Liver (tissue), 9 donors: ENCODE measurements around the gene PLXNB2. TPM values are rescaled to one million over a fixed set of nuclear protein-coding genes. Genes with fewer than 3 reads are reported as not detected.

Experiments
- DNase-seq: peaks from one replicate; pipeline ENCODE4 v3.0.0-alpha.2; 2017; ENCODE audit warnings: low spot score
- H3K27ac ChIP-seq, 2 donors: one replicate each; pipeline ENCODE4 v1.7.0; 2013; ENCODE audit warnings: inconsistent platforms in 2 of 2, low read length in 2 of 2, control low read depth in 1 of 2, low read depth in 1 of 2, mild to moderate bottlenecking in 1 of 2
- H3K27me3 ChIP-seq, 4 donors: one replicate each; pipeline versions ENCODE4 v1.6.1 to v1.7.0; 2013; ENCODE audit warnings: low read length in 3 of 4, inconsistent platforms in 1 of 4, mild to moderate bottlenecking in 1 of 4, moderate library complexity in 1 of 4; ENCODE audit not compliant: control insufficient read depth in 4 of 4, insufficient read depth in 4 of 4
- H3K36me3 ChIP-seq, 4 donors: one replicate each; pipeline versions ENCODE4 v1.6.1 to v1.7.0; 2013; ENCODE audit warnings: low read length in 3 of 4, mild to moderate bottlenecking in 3 of 4, low read depth in 1 of 4, moderate library complexity in 1 of 4; ENCODE audit not compliant: control insufficient read depth in 4 of 4, insufficient read depth in 3 of 4
- H3K4me1 ChIP-seq, 4 donors: one replicate each; pipeline versions ENCODE4 v1.6.1 to v1.7.0; 2013; ENCODE audit warnings: low read length in 3 of 4, mild to moderate bottlenecking in 3 of 4, moderate library complexity in 1 of 4; ENCODE audit not compliant: control insufficient read depth in 4 of 4, insufficient read depth in 4 of 4
- H3K4me3 ChIP-seq, 3 donors: one replicate each; pipeline versions ENCODE4 v1.6.1 to v1.7.0; 2013; ENCODE audit warnings: low read length in 3 of 3, control low read depth in 1 of 3, low read depth in 1 of 3, mild to moderate bottlenecking in 1 of 3
- H3K9ac ChIP-seq, 2 donors: one replicate each; pipeline ENCODE4 v1.7.0; 2013; ENCODE audit warnings: low read length in 2 of 2, mild to moderate bottlenecking in 2 of 2, moderate library complexity in 2 of 2, control low read depth in 1 of 2, low read depth in 1 of 2
- H3K9me3 ChIP-seq, 4 donors: one replicate each; pipeline versions ENCODE4 v1.6.1 to v1.7.0; 2013; ENCODE audit warnings: low read length in 3 of 4; ENCODE audit not compliant: control insufficient read depth in 4 of 4
- ATF3 ChIP-seq: IDR thresholded peaks from 2 replicates; pipeline ENCODE4 v1.6.1; 2016; ENCODE audit warnings: antibody characterized with exemption
- CTCF ChIP-seq: fragments of 150-350 bp; IDR thresholded peaks from 2 replicates; pipeline ENCODE4 v1.5.1; 2017; ENCODE audit warnings: improper control_type of control experiment, low read depth, low read length; ENCODE audit not compliant: missing input control
- EGR1 ChIP-seq, 2 donors: IDR thresholded peaks; 2 replicates each; pipeline ENCODE4 v1.6.1; 2016 to 2018; ENCODE audit warnings: antibody characterized with exemption in 2 of 2, low read depth in 2 of 2
- FOXA1 ChIP-seq: IDR thresholded peaks from 2 replicates; pipeline ENCODE4 v1.6.1; 2016; ENCODE audit warnings: antibody characterized with exemption
- FOXA2 ChIP-seq: IDR thresholded peaks from 2 replicates; pipeline ENCODE4 v1.6.1; 2016; ENCODE audit warnings: antibody characterized with exemption
- GABPA ChIP-seq, 2 donors: IDR thresholded peaks in 1 of 2; conservative IDR thresholded peaks in 1 of 2; 2 replicates each; pipeline ENCODE4 v1.6.1; 2016; ENCODE audit warnings: antibody characterized with exemption in 2 of 2, mild to moderate bottlenecking in 1 of 2, moderate library complexity in 1 of 2
- HNF4A ChIP-seq, 2 donors: conservative IDR thresholded peaks; 2 replicates each; pipeline ENCODE4 v1.6.1; 2016; ENCODE audit warnings: antibody characterized with exemption in 2 of 2, mild to moderate bottlenecking in 2 of 2
- HNF4G ChIP-seq: IDR thresholded peaks from 2 replicates; pipeline ENCODE4 v1.6.1; 2016; ENCODE audit warnings: antibody characterized with exemption
- RAD21 ChIP-seq, 2 donors: IDR thresholded peaks; 2 replicates each; pipeline ENCODE4 v1.6.1; 2016; ENCODE audit warnings: antibody characterized with exemption in 2 of 2, mild to moderate bottlenecking in 2 of 2
- RXRA ChIP-seq, 2 donors: IDR thresholded peaks; 2 replicates each; pipeline ENCODE4 v1.6.1; 2017 to 2018; ENCODE audit warnings: antibody characterized with exemption in 2 of 2, mild to moderate bottlenecking in 1 of 2
- SP1 ChIP-seq: IDR thresholded peaks from 2 replicates; pipeline ENCODE4 v1.6.1; 2018; ENCODE audit warnings: antibody characterized with exemption, mild to moderate bottlenecking
- TAF1 ChIP-seq: conservative IDR thresholded peaks from 2 replicates; pipeline ENCODE4 v1.6.1; 2016; ENCODE audit warnings: antibody characterized with exemption, mild to moderate bottlenecking
- YY1 ChIP-seq: IDR thresholded peaks from 2 replicates; pipeline ENCODE4 v1.6.1; 2016; ENCODE audit warnings: antibody characterized with exemption, mild to moderate bottlenecking
- WGBS: extraction: QIAGEN DNeasy Blood & Tissue Kit; methylation state at CpG from one replicate; pipeline ENCODE4 v1.1.7; 2013; 5-methylcytosine and 5-hydroxymethylcytosine counted together
- polyA plus RNA-seq, 2 donors: library from polyadenylated mRNA; stranded (reverse) in 1 of 2; unstranded in 1 of 2; fragments of 200-250 nt in 1 of 2; fragments of >200 nt in 1 of 2; fragmentation: Nextera tagmentation in 1 of 2; extraction: Ambion mirVana in 1 of 2; gene quantifications; one replicate each; pipeline versions ENCODE4 v1.2.1 to v1.2.3, GENCODE V29; 2013 to 2015
- total RNA-seq, 2 donors: library from RNA; depleted of rRNA; stranded (reverse); fragments of >200 nt; gene quantifications; one replicate each; pipeline ENCODE4 v1.2.3, GENCODE V29; 2014
- TF ChIP-seq, protein P1 (sequence below): IDR thresholded peaks from 2 replicates; pipeline ENCODE4 v1.6.1; 2016; ENCODE audit warnings: antibody characterized with exemption
- TF ChIP-seq, protein P2 (sequence below): IDR thresholded peaks from 2 replicates; pipeline ENCODE4 v1.6.1; 2016; ENCODE audit warnings: antibody characterized with exemption, mild to moderate bottlenecking
- TF ChIP-seq, protein P3 (sequence below): IDR thresholded peaks from 2 replicates; pipeline ENCODE4 v1.6.1; 2016; ENCODE audit warnings: antibody characterized with exemption
- donor health status: healthy.
- donor health status: healthy.
- donor health status: healthy.
- donor health status: healthy.
- donor health status: healthy.

PLXNB2 gene
- total and polyA plus RNA-seq, 4 donors = 28.8 to 95.7 (median 73.9) TPM

- Histone ChIP-seq H3K4me3 (no peak overlapping the region), H3K9ac (no peak overlapping the region), H3K27me3 (no peaks in the 10 kb centered on the region), H3K36me3 (peaks cover 0 to 7% (median 2%) of the 10 kb centered on the region in 4 donors), H3K9me3 (no peaks in the 10 kb centered on the region), H3K27ac (no peak overlapping the region), H3K4me1 (peaks cover 4 to 18% (median 13%) of the 10 kb centered on the region in 4 donors)
- DNase-seq = no peak
- TF ChIP-seq HNF4G (no peak), RAD21 (IDR thresholded peaks at IDR 0.05) (no peak), FOXA2 (no peak), HNF4A (conservative IDR thresholded peaks at IDR 0.05) (no peak), RXRA (IDR thresholded peaks at IDR 0.05) (no peak), CTCF (no peak), SP1 (no peak), YY1 (no peak), FOXA1 (no peak), TAF1 (no peak), EGR1 (IDR thresholded peaks at IDR 0.05; ENCODE audit: low read depth in 2 of 2) (no peak)
- TF ChIP-seq, protein P1, sequence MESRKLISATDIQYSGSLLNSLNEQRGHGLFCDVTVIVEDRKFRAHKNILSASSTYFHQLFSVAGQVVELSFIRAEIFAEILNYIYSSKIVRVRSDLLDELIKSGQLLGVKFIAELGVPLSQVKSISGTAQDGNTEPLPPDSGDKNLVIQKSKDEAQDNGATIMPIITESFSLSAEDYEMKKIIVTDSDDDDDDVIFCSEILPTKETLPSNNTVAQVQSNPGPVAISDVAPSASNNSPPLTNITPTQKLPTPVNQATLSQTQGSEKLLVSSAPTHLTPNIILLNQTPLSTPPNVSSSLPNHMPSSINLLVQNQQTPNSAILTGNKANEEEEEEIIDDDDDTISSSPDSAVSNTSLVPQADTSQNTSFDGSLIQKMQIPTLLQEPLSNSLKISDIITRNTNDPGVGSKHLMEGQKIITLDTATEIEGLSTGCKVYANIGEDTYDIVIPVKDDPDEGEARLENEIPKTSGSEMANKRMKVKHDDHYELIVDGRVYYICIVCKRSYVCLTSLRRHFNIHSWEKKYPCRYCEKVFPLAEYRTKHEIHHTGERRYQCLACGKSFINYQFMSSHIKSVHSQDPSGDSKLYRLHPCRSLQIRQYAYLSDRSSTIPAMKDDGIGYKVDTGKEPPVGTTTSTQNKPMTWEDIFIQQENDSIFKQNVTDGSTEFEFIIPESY = no peak
- TF ChIP-seq, protein P2, sequence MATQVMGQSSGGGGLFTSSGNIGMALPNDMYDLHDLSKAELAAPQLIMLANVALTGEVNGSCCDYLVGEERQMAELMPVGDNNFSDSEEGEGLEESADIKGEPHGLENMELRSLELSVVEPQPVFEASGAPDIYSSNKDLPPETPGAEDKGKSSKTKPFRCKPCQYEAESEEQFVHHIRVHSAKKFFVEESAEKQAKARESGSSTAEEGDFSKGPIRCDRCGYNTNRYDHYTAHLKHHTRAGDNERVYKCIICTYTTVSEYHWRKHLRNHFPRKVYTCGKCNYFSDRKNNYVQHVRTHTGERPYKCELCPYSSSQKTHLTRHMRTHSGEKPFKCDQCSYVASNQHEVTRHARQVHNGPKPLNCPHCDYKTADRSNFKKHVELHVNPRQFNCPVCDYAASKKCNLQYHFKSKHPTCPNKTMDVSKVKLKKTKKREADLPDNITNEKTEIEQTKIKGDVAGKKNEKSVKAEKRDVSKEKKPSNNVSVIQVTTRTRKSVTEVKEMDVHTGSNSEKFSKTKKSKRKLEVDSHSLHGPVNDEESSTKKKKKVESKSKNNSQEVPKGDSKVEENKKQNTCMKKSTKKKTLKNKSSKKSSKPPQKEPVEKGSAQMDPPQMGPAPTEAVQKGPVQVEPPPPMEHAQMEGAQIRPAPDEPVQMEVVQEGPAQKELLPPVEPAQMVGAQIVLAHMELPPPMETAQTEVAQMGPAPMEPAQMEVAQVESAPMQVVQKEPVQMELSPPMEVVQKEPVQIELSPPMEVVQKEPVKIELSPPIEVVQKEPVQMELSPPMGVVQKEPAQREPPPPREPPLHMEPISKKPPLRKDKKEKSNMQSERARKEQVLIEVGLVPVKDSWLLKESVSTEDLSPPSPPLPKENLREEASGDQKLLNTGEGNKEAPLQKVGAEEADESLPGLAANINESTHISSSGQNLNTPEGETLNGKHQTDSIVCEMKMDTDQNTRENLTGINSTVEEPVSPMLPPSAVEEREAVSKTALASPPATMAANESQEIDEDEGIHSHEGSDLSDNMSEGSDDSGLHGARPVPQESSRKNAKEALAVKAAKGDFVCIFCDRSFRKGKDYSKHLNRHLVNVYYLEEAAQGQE = no peak
- TF ChIP-seq, protein P3, sequence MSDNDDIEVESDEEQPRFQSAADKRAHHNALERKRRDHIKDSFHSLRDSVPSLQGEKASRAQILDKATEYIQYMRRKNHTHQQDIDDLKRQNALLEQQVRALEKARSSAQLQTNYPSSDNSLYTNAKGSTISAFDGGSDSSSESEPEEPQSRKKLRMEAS = no peak
- 96% methylated on average over 1 of the region's 1 CpG for WGBS
These were observed 49.8 kb upstream of the PLXNB2 start for GRCh38 chr22:50357222-50357621.

- TF ChIP-seq ATF3 = no peak
- TF ChIP-seq HNF4A (conservative IDR thresholded peaks at IDR 0.05) = no peak
- TF ChIP-seq FOXA1 = no peak
- TF ChIP-seq RXRA (IDR thresholded peaks at IDR 0.05) = no peak
- TF ChIP-seq GABPA (IDR thresholded peaks at IDR 0.05 in 1 of 2, conservative IDR thresholded peaks at IDR 0.05 in 1 of 2) = no peak
- TF ChIP-seq CTCF = no peak
- TF ChIP-seq SP1 = no peak
- TF ChIP-seq, protein P1 = no peak
- no peak overlapping the region for H3K9ac ChIP-seq
- H3K27ac ChIP-seq = no peak overlapping the region
- 95% methylated on average over 8 of the region's 8 CpGs for WGBS
- no peaks in the 10 kb centered on the region for H3K27me3 ChIP-seq
- H3K36me3 ChIP-seq = peaks cover 0 to 8% (median 2%) of the 10 kb centered on the region in 4 donors
- H3K4me3 ChIP-seq = no peak overlapping the region
- peaks cover 4 to 10% (median 8%) of the 10 kb centered on the region in 4 donors for H3K4me1 ChIP-seq
- DNase-seq = no peak
- no peaks in the 10 kb centered on the region for H3K9me3 ChIP-seq
These were observed 48.7 kb upstream of the PLXNB2 start for GRCh38 chr22:50356186-50356585.
